GM12873 (cell line): ENCODE measurements around the gene SNED1.

ENCODE experiments used
- CTCF ChIP-seq: IDR thresholded peaks from 2 replicates; pipeline ENCODE4 v1.5.1; 2012; ENCODE audit warnings: low read depth, mild to moderate bottlenecking, moderate library complexity, low read length, control low read depth; ENCODE audit not compliant: insufficient read depth; ENCODE audit errors: missing control alignments

The SNED1 gene

GRCh38 chr2:241094172-241094571 is 95.8 kb downstream of the SNED1 start:
- no peak for TF ChIP-seq CTCF

DNA sequence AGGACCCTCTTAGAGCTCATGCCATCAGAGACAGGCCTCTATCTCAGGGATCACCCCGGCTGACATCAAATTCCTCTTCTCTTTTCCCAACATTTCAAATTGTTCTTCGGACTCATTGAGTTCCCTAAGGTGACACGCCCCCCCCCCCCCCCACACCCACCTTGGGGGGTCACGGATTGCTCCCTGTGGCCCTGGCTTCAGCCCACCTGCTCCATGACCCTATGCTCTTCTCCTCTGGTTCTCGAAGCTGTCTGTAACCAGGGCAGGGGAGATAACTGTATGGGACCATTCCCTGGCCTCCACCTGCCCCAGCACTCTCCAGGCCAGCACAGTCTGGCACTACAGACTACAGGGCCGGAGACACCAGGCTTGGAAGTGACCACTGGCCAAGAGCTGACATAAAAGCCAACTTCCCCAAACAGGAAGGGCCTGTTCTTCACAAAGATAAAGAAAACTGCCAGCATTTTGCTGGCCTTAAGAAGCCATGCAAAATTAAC is 96.6 kb downstream of the SNED1 start:
- no peak for TF ChIP-seq CTCF

DNA sequence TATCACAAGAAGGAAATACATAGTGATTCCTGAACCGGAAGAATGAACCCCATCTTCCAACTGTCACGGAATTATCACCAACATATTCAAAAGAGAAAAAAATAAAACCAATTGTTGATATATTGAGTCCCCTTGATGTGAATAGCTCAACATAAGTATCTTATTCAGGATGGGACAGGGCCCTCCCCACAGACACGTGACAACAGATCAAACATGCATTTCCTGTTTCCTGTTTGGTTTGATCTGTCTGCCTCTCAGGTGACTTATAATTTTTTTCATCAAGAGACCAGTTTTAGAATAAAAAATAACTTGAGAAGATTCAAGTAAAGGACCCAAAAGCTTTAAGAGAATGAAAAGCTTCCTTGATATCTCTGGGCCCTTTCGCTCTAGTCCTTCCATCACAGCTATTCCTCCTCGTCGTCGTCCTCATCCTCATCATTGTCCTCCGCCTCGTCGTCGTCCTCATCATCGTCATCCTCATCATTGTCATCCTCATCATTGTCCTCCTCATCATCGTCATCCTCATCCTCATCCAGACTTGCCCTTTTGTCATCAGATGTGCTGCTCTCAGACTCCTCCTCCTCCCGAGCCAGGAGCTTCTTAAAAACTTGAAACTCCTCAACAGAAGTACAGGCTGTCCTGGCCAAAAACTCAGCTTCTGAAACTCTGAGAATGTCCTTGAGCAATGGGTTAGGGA is 97.3 kb downstream of the SNED1 start:
- TF ChIP-seq CTCF: no peak

GRCh38 chr2:241096979-241097378 is 98.6 kb downstream of the SNED1 start:
- no peak for TF ChIP-seq CTCF

DNA sequence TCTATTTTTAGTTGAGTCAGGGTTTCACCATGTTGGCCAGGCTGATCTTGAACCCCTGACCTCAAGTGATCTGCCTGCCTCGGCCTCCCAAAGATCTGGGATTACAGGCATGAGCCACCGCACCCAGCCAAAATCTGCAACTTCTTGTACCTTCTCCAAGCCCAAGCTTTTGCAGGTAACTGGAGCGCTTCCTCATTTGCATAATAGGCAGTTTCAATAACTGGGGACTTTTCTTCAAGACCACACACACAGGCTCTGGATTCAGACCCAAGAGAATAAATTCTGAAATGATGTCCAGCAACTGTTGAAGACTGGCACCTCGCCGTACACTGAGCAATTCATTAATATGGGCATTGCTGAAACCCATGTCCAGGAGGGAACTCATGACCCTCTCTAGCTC is 100.8 kb downstream of the SNED1 start:
- TF ChIP-seq CTCF: no peak

- no peak for TF ChIP-seq CTCF
These were observed 103.9 kb downstream of the SNED1 start, which contains the start of gene MTERF4 for GRCh38 chr2:241102239-241102803. MTERF4 (minus strand) TSS chr2:241102287; CDS start chr2:241102273, 14 bp downstream.

DNA sequence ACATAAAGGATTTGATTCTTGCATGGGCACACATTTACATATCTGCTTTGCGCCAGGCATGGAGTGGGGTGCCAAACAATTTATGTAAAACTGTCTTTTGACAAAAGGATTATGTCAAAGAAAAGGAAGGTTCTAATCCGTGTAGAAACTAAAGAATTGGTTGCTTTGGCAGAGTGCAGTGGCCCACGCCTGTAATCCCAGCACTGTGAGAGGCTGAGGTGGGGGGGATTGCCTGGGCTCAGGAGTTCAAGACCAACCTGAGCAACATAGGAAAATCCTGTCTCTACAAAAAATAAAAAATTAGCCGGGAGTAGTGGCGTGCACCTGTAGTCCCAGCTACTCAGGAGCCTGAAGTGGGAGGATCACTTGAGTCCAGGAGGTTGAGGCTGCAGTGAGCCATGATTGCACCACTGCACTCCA is 104.8 kb downstream of the SNED1 start:
- no peak for TF ChIP-seq CTCF
